HTR-8/SVneo (cell line): ENCODE results near the gene AUTS2.

Experiments used
- DNase-seq: peaks from one replicate; pipeline ENCODE4 v3.0.0; 2011; ENCODE audit warnings: low spot score, mixed read lengths; ENCODE audit not compliant: insufficient read length
- FAIRE-seq: peaks from 2 replicates; lab custom pipeline; 2011; peaks lifted over from hg19 to GRCh38; lab: Jason Lieb, UNC

AUTS2 gene

GRCh38 chr7:69864274-69864673, 266.0 kb downstream of the AUTS2 start:
- FAIRE-seq, result no peak
- DNase-seq, result no peak

GRCh38 chr7:69864822-69865221, 266.5 kb downstream of the AUTS2 start:
- FAIRE-seq (no peak), DNase-seq (no peak)

GRCh38 chr7:69868921-69869320, 270.6 kb downstream of the AUTS2 start:
- no peak for FAIRE-seq

GRCh38 chr7:69871213-69871885, 273.1 kb downstream of the AUTS2 start:
- peak; percentile 31 for DNase-seq
- no peak for FAIRE-seq

More at GRCh38 chr7:69868921-69869320, 270.6 kb downstream of the AUTS2 start:
- DNase-seq, result no peak

- DNase-seq (no peak), FAIRE-seq (no peak)
These were observed 273.8 kb downstream of the AUTS2 start for GRCh38 chr7:69871886-69872569.

- FAIRE-seq, result no peak
- DNase-seq, result no peak
These were observed 275.2 kb downstream of the AUTS2 start for GRCh38 chr7:69873512-69873911.

GRCh38 chr7:69878015-69878414, 279.7 kb downstream of the AUTS2 start:
- no peak for DNase-seq
- FAIRE-seq, result no peak

GRCh38 chr7:69878591-69878990, 280.3 kb downstream of the AUTS2 start:
- FAIRE-seq (no peak), DNase-seq (no peak)

- DNase-seq, result no peak
- FAIRE-seq, result no peak
These were observed 281.7 kb downstream of the AUTS2 start for GRCh38 chr7:69879989-69880388.

GRCh38 chr7:69880840-69881239, 282.6 kb downstream of the AUTS2 start:
- FAIRE-seq, result no peak

GRCh38 chr7:69882269-69882668, 284.0 kb downstream of the AUTS2 start:
- no peak for DNase-seq
- FAIRE-seq, result no peak

More at GRCh38 chr7:69880840-69881239, 282.6 kb downstream of the AUTS2 start:
- no peak for DNase-seq

GRCh38 chr7:69883399-69883891, 285.2 kb downstream of the AUTS2 start:
- DNase-seq, result no peak
- no peak for FAIRE-seq

GRCh38 chr7:69885431-69885830, 287.2 kb downstream of the AUTS2 start:
- DNase-seq, result no peak
- FAIRE-seq, result no peak

- DNase-seq, result no peak
- no peak for FAIRE-seq
These were observed 291.2 kb downstream of the AUTS2 start for GRCh38 chr7:69889338-69889975.

- FAIRE-seq (no peak), DNase-seq (no peak)
These were observed 291.7 kb downstream of the AUTS2 start for GRCh38 chr7:69889976-69890351.

- DNase-seq (no peak), FAIRE-seq (no peak)
These were observed 294.5 kb downstream of the AUTS2 start for GRCh38 chr7:69892790-69893189.

- peak; percentile 4 for DNase-seq
These were observed 295.6 kb downstream of the AUTS2 start for GRCh38 chr7:69893906-69894305.

GRCh38 chr7:69895446-69895845, 297.2 kb downstream of the AUTS2 start:
- FAIRE-seq (no peak), DNase-seq (no peak)

More at GRCh38 chr7:69893906-69894305, 295.6 kb downstream of the AUTS2 start:
- no peak for FAIRE-seq

- no peak for DNase-seq
- FAIRE-seq, result no peak
These were observed 297.8 kb downstream of the AUTS2 start for GRCh38 chr7:69896121-69896520.

- DNase-seq, result no peak
- no peak for FAIRE-seq
These were observed 299.9 kb downstream of the AUTS2 start for GRCh38 chr7:69898189-69898588.

- FAIRE-seq (no peak), DNase-seq (no peak)
These were observed 305.1 kb downstream of the AUTS2 start for GRCh38 chr7:69903410-69903809.
